Stimulated activated CD8-positive, alpha-beta memory T cell treated with anti-CD3 and anti-CD28 coated beads, Interleukin-4, amount 100 ng/mL, for 48 hours (primary cell): ENCODE measurements around the gene IL32.
"Not testable (repeated sequence)": the region's sequence is repeated elsewhere in the genome, so short reads cannot be mapped to it uniquely, and the experiment has no call there.

ENCODE experiments used
- DNase-seq: peaks from one replicate; pipeline ENCODE4 v3.0.0-alpha.2; 2020

Gene IL32

GRCh38 chr16:3053330-3053710 is 12.1 kb upstream of the IL32 start:
- not testable (repeated sequence) for DNase-seq

- DNase-seq: no peak
These were observed 10.3 kb upstream of the IL32 start for GRCh38 chr16:3054965-3055733.

GRCh38 chr16:3055734-3056115 is 9.7 kb upstream of the IL32 start:
- not testable (repeated sequence) for DNase-seq

GRCh38 chr16:3056336-3057180 is 8.9 kb upstream of the IL32 start:
- no peak for DNase-seq

- no peak for DNase-seq
These were observed 8.0 kb upstream of the IL32 start for GRCh38 chr16:3057181-3058138.

GRCh38 chr16:3058139-3059030 is 7.1 kb upstream of the IL32 start:
- DNase-seq: peak; percentile 71

GRCh38 chr16:3059041-3059722 is 6.3 kb upstream of the IL32 start:
- peak; percentile 92 for DNase-seq

GRCh38 chr16:3059723-3060242 is 5.7 kb upstream of the IL32 start:
- DNase-seq: no peak

GRCh38 chr16:3060339-3061127 is 4.9 kb upstream of the IL32 start:
- no peak for DNase-seq

- DNase-seq: no peak
These were observed 2.9 kb upstream of the IL32 start for GRCh38 chr16:3062553-3062952.

GRCh38 chr16:3063625-3064386 is 1.6 kb upstream of the IL32 start:
- no peak for DNase-seq

GRCh38 chr16:3065742-3066439 is 451 bp downstream of the IL32 start:
- no peak for DNase-seq

GRCh38 chr16:3066440-3066748 is 954 bp downstream of the IL32 start:
- no peak for DNase-seq

- DNase-seq: no peak
These were observed 3.0 kb downstream of the IL32 start for GRCh38 chr16:3068487-3068886.

- not testable (repeated sequence) for DNase-seq
These were observed 3.7 kb downstream of the IL32 start for GRCh38 chr16:3069146-3069545.

GRCh38 chr16:3070608-3071111 is 5.2 kb downstream of the IL32 start:
- no peak for DNase-seq

- no peak for DNase-seq
These were observed 6.2 kb downstream of the IL32 start for GRCh38 chr16:3071655-3072054.

- not testable (repeated sequence) for DNase-seq
These were observed 6.7 kb downstream of the IL32 start for GRCh38 chr16:3072148-3072547.
